ENCODE results near the gene SOCS4.
"Not testable (repeated sequence)": the region's sequence is repeated elsewhere in the genome, so short reads cannot be mapped to it uniquely, and the experiment has no call there.

Gene SOCS4

GRCh38 chr14:55062517-55063351, 35.7 kb downstream of the SOCS4 start:
- Histone ChIP-seq H3K27ac (ENCODE audit: low read depth, low read length) (peak overlapping the region; percentile 21), H3K9ac (ENCODE audit: low read length in 5 of 5) (peak overlapping the region in 1 of 5 donors; percentile 2), H3K27me3 (ENCODE audit: control insufficient read depth in 5 of 5, insufficient read depth in 4 of 5, low read length in 5 of 5) (no peaks in the 10 kb centered on the region), H3K4me1 (ENCODE audit: control insufficient read depth in 5 of 5, insufficient read depth in 5 of 5, low read length in 5 of 5) (peaks cover 0 to 9% (median 5%) of the 10 kb centered on the region in 5 donors), H3K36me3 (ENCODE audit: control insufficient read depth in 5 of 5, insufficient read depth in 5 of 5, low read length in 5 of 5) (peaks cover 20 to 47% (median 29%) of the 10 kb centered on the region in 5 donors), H3K9me3 (ENCODE audit: control insufficient read depth in 5 of 5, low read length in 5 of 5) (no peaks in the 10 kb centered on the region), H3K4me3 (ENCODE audit: low read depth in 1 of 5, low read length in 5 of 5) (no peak overlapping the region)

- H3K9me3 ChIP-seq (ENCODE audit: control insufficient read depth in 5 of 5, low read length in 5 of 5); H3K9ac ChIP-seq (ENCODE audit: low read length in 5 of 5); H3K4me3 ChIP-seq (ENCODE audit: low read depth in 1 of 5, low read length in 5 of 5); H3K27ac ChIP-seq (ENCODE audit: low read depth, low read length); H3K27me3 ChIP-seq (ENCODE audit: control insufficient read depth in 5 of 5, insufficient read depth in 4 of 5, low read length in 5 of 5); H3K4me1 ChIP-seq (ENCODE audit: control insufficient read depth in 5 of 5, insufficient read depth in 5 of 5, low read length in 5 of 5): not testable (repeated sequence)
- peaks cover 20 to 37% (median 30%) of the 10 kb centered on the region in 5 donors for H3K36me3 ChIP-seq (ENCODE audit: control insufficient read depth in 5 of 5, insufficient read depth in 5 of 5, low read length in 5 of 5)
Observed at GRCh38 chr14:55064896-55065295, 37.9 kb downstream of the SOCS4 start.

- H3K9me3 ChIP-seq (ENCODE audit: control insufficient read depth in 5 of 5, low read length in 5 of 5), result no peaks in the 10 kb centered on the region
- H3K27ac ChIP-seq (ENCODE audit: low read depth, low read length), result no peak overlapping the region
Observed at GRCh38 chr14:55065411-55065810, 38.4 kb downstream of the SOCS4 start.

GRCh38 chr14:55066223-55066622, 39.2 kb downstream of the SOCS4 start:
- Histone ChIP-seq H3K9ac (ENCODE audit: low read length in 5 of 5) (no peak overlapping the region), H3K27ac (ENCODE audit: low read depth, low read length) (no peak overlapping the region), H3K36me3 (ENCODE audit: control insufficient read depth in 5 of 5, insufficient read depth in 5 of 5, low read length in 5 of 5) (peaks cover 20 to 37% (median 30%) of the 10 kb centered on the region in 5 donors)

More at GRCh38 chr14:55065411-55065810, 38.4 kb downstream of the SOCS4 start:
- no peaks in the 10 kb centered on the region for H3K27me3 ChIP-seq (ENCODE audit: control insufficient read depth in 5 of 5, insufficient read depth in 4 of 5, low read length in 5 of 5)
- H3K4me1 ChIP-seq (ENCODE audit: control insufficient read depth in 5 of 5, insufficient read depth in 5 of 5, low read length in 5 of 5), result peaks cover 0 to 9% (median 5%) of the 10 kb centered on the region in 5 donors
- no peak overlapping the region for H3K9ac ChIP-seq (ENCODE audit: low read length in 5 of 5)
- no peak overlapping the region for H3K4me3 ChIP-seq (ENCODE audit: low read depth in 1 of 5, low read length in 5 of 5)
- peaks cover 20 to 37% (median 30%) of the 10 kb centered on the region in 5 donors for H3K36me3 ChIP-seq (ENCODE audit: control insufficient read depth in 5 of 5, insufficient read depth in 5 of 5, low read length in 5 of 5)

GRCh38 chr14:55070981-55071411, 44.0 kb downstream of the SOCS4 start:
- Histone ChIP-seq H3K36me3 (ENCODE audit: control insufficient read depth in 5 of 5, insufficient read depth in 5 of 5, low read length in 5 of 5) (peaks cover 0 to 15% (median 6%) of the 10 kb centered on the region in 5 donors), H3K27ac (ENCODE audit: low read depth, low read length) (no peak overlapping the region), H3K9me3 (ENCODE audit: control insufficient read depth in 5 of 5, low read length in 5 of 5) (no peaks in the 10 kb centered on the region), H3K27me3 (ENCODE audit: control insufficient read depth in 5 of 5, insufficient read depth in 4 of 5, low read length in 5 of 5) (no peaks in the 10 kb centered on the region), H3K4me3 (ENCODE audit: low read depth in 1 of 5, low read length in 5 of 5) (no peak overlapping the region), H3K9ac (ENCODE audit: low read length in 5 of 5) (no peak overlapping the region), H3K4me1 (ENCODE audit: control insufficient read depth in 5 of 5, insufficient read depth in 5 of 5, low read length in 5 of 5) (peaks cover 0 to 17% (median 13%) of the 10 kb centered on the region in 5 donors)

More at GRCh38 chr14:55066223-55066622, 39.2 kb downstream of the SOCS4 start:
- Histone ChIP-seq H3K27me3 (ENCODE audit: control insufficient read depth in 5 of 5, insufficient read depth in 4 of 5, low read length in 5 of 5) (no peaks in the 10 kb centered on the region), H3K9me3 (ENCODE audit: control insufficient read depth in 5 of 5, low read length in 5 of 5) (no peaks in the 10 kb centered on the region), H3K4me1 (ENCODE audit: control insufficient read depth in 5 of 5, insufficient read depth in 5 of 5, low read length in 5 of 5) (peaks cover 0 to 9% (median 5%) of the 10 kb centered on the region in 5 donors), H3K4me3 (ENCODE audit: low read depth in 1 of 5, low read length in 5 of 5) (no peak overlapping the region)

GRCh38 chr14:55071870-55072640, 45.0 kb downstream of the SOCS4 start:
- Histone ChIP-seq H3K4me3 (ENCODE audit: low read depth in 1 of 5, low read length in 5 of 5) (peak overlapping the region in 1 of 5 donors; percentile 34), H3K9me3 (ENCODE audit: control insufficient read depth in 5 of 5, low read length in 5 of 5) (no peaks in the 10 kb centered on the region), H3K36me3 (ENCODE audit: control insufficient read depth in 5 of 5, insufficient read depth in 5 of 5, low read length in 5 of 5) (peaks cover 0 to 7% (median 0%) of the 10 kb centered on the region in 5 donors), H3K27me3 (ENCODE audit: control insufficient read depth in 5 of 5, insufficient read depth in 4 of 5, low read length in 5 of 5) (no peaks in the 10 kb centered on the region), H3K9ac (ENCODE audit: low read length in 5 of 5) (peak overlapping the region in 2 of 5 donors; percentile 26 to 31), H3K27ac (ENCODE audit: low read depth, low read length) (no peak overlapping the region), H3K4me1 (ENCODE audit: control insufficient read depth in 5 of 5, insufficient read depth in 5 of 5, low read length in 5 of 5) (peaks cover 0 to 17% (median 13%) of the 10 kb centered on the region in 5 donors)

GRCh38 chr14:55073856-55074255, 46.8 kb downstream of the SOCS4 start:
- no peak overlapping the region for H3K27ac ChIP-seq (ENCODE audit: low read depth, low read length)
- no peaks in the 10 kb centered on the region for H3K36me3 ChIP-seq (ENCODE audit: control insufficient read depth in 5 of 5, insufficient read depth in 5 of 5, low read length in 5 of 5)
- no peak overlapping the region for H3K4me3 ChIP-seq (ENCODE audit: low read depth in 1 of 5, low read length in 5 of 5)
- H3K9me3 ChIP-seq (ENCODE audit: control insufficient read depth in 5 of 5, low read length in 5 of 5), result no peaks in the 10 kb centered on the region
- peaks cover 0 to 17% (median 13%) of the 10 kb centered on the region in 5 donors for H3K4me1 ChIP-seq (ENCODE audit: control insufficient read depth in 5 of 5, insufficient read depth in 5 of 5, low read length in 5 of 5)
- no peaks in the 10 kb centered on the region for H3K27me3 ChIP-seq (ENCODE audit: control insufficient read depth in 5 of 5, insufficient read depth in 4 of 5, low read length in 5 of 5)
- H3K9ac ChIP-seq (ENCODE audit: low read length in 5 of 5), result no peak overlapping the region

- peaks cover 0 to 17% (median 13%) of the 10 kb centered on the region in 5 donors for H3K4me1 ChIP-seq (ENCODE audit: control insufficient read depth in 5 of 5, insufficient read depth in 5 of 5, low read length in 5 of 5)
- no peaks in the 10 kb centered on the region for H3K27me3 ChIP-seq (ENCODE audit: control insufficient read depth in 5 of 5, insufficient read depth in 4 of 5, low read length in 5 of 5)
- no peak overlapping the region for H3K9ac ChIP-seq (ENCODE audit: low read length in 5 of 5)
- no peaks in the 10 kb centered on the region for H3K9me3 ChIP-seq (ENCODE audit: control insufficient read depth in 5 of 5, low read length in 5 of 5)
- no peaks in the 10 kb centered on the region for H3K36me3 ChIP-seq (ENCODE audit: control insufficient read depth in 5 of 5, insufficient read depth in 5 of 5, low read length in 5 of 5)
- H3K4me3 ChIP-seq (ENCODE audit: low read depth in 1 of 5, low read length in 5 of 5), result no peak overlapping the region
- H3K27ac ChIP-seq (ENCODE audit: low read depth, low read length), result no peak overlapping the region
Observed at GRCh38 chr14:55074662-55075061, 47.6 kb downstream of the SOCS4 start.

GRCh38 chr14:55075628-55076175, 48.7 kb downstream of the SOCS4 start:
- Histone ChIP-seq H3K9ac (ENCODE audit: low read length in 5 of 5) (no peak overlapping the region), H3K4me1 (ENCODE audit: control insufficient read depth in 5 of 5, insufficient read depth in 5 of 5, low read length in 5 of 5) (peaks cover 0 to 17% (median 13%) of the 10 kb centered on the region in 5 donors), H3K9me3 (ENCODE audit: control insufficient read depth in 5 of 5, low read length in 5 of 5) (no peaks in the 10 kb centered on the region), H3K27me3 (ENCODE audit: control insufficient read depth in 5 of 5, insufficient read depth in 4 of 5, low read length in 5 of 5) (no peaks in the 10 kb centered on the region), H3K4me3 (ENCODE audit: low read depth in 1 of 5, low read length in 5 of 5) (no peak overlapping the region), H3K36me3 (ENCODE audit: control insufficient read depth in 5 of 5, insufficient read depth in 5 of 5, low read length in 5 of 5) (no peaks in the 10 kb centered on the region), H3K27ac (ENCODE audit: low read depth, low read length) (no peak overlapping the region)
